ENCODE data around the gene RPN1. TPM values are rescaled to one million over a fixed set of nuclear protein-coding genes. Genes with fewer than 3 reads are reported as not detected.

Gene RPN1
- total RNA-seq, 2 donors from 2014 or later = 179 to 205 TPM

DNA sequence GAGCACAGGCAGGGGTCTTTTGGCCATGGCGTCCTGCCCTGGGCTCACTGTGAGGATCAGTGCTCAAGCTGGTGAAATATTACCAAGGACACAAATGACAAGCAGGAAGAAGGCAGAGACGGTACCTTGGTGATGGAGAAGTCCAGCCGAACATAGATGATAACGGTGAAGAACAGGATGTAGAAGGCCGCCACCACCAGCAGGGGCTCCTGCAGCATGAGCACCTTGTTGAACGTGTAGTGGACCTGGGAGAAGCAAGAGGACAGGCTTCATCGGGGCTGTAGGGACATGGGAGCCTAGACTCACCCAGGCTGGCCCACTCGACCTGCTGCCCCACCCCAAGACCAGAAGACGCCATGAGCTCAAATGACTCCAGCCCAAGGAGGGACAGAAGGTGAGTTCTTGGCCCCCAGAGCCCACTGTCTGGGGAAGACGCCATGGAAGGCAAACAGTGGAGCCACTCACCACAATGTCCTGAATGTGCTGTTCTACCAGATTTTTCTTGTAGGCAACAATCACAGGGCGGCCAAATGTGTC, 25.1 kb downstream of the RPN1 start:
- ATAC-seq = no peak
- Mint-ChIP-seq H3K4me1 (ENCODE audit: low read depth in 2 of 2) (peaks cover 8 to 27% of the 10 kb centered on the region in 2 donors), H3K27me3 (no peaks in the 10 kb centered on the region), H3K9me3 (no peaks in the 10 kb centered on the region), H3K4me3 (no peak overlapping the region), H3K36me3 (peaks cover 33% of the 10 kb centered on the region), H3K27ac (no peak overlapping the region)
- DNase-seq (ENCODE audit: low spot score) = no peak

DNA sequence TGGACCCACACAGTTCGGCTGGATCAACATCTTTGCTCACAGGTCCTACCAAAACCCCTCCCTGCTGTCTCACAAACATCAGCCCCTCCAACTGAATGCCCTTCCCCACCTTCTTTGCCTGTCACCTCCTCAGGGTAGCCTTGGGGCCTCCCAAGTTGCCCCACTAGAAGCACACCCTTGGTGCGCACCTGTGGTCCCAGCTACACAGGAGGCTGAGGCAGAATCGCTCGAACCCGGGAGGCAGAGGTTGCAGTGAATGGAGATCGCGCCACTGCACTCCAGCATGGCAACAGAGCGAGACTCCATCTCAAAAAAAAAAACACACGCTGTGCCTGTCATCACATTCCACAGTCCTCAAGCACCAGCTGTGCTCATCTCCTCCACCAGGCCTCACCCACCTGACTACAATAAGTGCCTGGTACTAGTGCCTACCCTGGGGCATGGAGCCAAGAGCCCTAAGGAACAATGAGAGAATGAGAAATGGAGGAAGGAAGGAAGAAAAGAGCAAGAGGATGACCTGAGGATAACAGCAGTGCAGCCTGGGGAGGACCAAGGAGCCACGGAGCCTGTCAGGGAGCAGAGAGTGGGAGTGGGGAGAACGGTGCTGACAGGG, 26.0 kb downstream of the RPN1 start:
- DNase-seq (ENCODE audit: low spot score) (no peak), ATAC-seq (no peak)
- no peaks in the 10 kb centered on the region for H3K27me3 Mint-ChIP-seq
- H3K27ac Mint-ChIP-seq = peak overlapping the region in 1 of 2 donors; percentile 75
- no peak overlapping the region for H3K4me3 Mint-ChIP-seq
- peaks cover 15 to 32% of the 10 kb centered on the region in 2 donors for H3K4me1 Mint-ChIP-seq (ENCODE audit: low read depth in 2 of 2)
- H3K9me3 Mint-ChIP-seq = no peaks in the 10 kb centered on the region
- peaks cover 29% of the 10 kb centered on the region for H3K36me3 Mint-ChIP-seq

DNA sequence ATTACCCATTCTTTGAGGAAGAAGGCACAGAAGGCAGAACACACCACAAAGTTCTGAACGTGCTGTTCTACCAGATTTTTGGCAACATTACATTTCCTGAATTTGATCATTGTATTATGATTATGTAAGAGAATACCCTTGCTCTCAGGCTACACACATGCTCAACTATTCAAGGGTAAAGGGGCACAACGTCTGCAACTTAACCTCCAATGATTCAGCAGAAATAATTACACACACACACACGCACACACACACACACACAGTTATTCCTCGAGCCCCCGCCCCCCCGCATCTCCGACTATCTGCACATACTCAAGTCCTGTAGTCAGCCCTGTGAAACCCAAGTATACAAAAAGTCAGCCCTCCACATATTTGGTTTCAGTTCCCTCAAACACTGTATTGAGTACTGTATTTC, 26.8 kb downstream of the RPN1 start:
- Mint-ChIP-seq H3K27me3 (no peaks in the 10 kb centered on the region), H3K9me3 (no peaks in the 10 kb centered on the region), H3K36me3 (peaks cover 38% of the 10 kb centered on the region), H3K4me3 (no peak overlapping the region), H3K4me1 (ENCODE audit: low read depth in 2 of 2) (peaks cover 24 to 39% of the 10 kb centered on the region in 2 donors), H3K27ac (peak overlapping the region in 1 of 2 donors; percentile 37)
- DNase-seq (ENCODE audit: low spot score) = no peak
- ATAC-seq = no peak

DNA sequence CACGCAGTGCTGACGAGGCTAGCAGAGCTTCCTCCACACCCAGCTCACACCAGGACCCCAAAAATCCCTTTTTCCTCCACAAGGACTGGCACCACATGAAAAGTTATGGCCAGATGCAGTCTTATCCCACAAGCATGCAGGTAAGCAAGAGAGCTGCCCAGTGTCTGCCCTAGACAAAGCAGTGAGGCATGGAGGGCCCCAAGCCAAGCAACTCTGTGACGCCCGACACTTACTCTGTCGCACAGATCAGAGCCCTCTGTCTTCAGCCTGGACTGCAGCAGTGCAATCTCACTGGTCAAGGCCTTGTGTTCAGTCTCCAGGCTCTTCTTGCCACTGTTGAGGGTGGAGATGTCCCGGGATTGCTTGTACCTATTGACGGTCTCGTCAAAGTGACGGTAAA, 28.7 kb downstream of the RPN1 start:
- H3K4me3 Mint-ChIP-seq = no peak overlapping the region
- H3K9me3 Mint-ChIP-seq = no peaks in the 10 kb centered on the region
- ATAC-seq = no peak

DNA sequence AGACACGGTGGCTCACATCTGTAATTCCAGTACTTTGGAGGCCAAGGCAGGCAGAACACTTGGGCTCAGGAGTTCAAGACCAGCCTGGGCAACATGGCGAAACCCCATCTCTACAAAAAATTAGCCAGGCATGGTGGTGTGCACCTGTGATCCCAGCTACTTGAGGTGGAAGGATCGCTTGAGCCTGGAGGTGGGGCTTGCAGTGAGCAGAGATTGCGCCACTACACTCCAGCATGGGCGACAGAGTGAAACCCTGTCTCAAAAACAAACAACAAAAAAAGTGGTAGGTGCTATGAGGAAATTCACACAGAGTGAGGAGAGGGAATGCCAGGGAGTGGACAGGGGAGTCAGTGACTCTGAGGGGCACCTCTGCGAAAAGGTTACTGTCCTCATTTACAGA, 29.4 kb downstream of the RPN1 start:
- DNase-seq (ENCODE audit: low spot score) = no peak
- ATAC-seq = no peak
- H3K36me3 Mint-ChIP-seq = peaks cover 34% of the 10 kb centered on the region
- H3K9me3 Mint-ChIP-seq = no peaks in the 10 kb centered on the region
- H3K27ac Mint-ChIP-seq = peak overlapping the region; percentile 89
- H3K4me1 Mint-ChIP-seq (ENCODE audit: low read depth in 2 of 2) = peaks cover 35 to 46% of the 10 kb centered on the region in 2 donors
- H3K4me3 Mint-ChIP-seq = peak overlapping the region; percentile 80
- no peaks in the 10 kb centered on the region for H3K27me3 Mint-ChIP-seq

More for the DNA sequence above, 28.7 kb downstream of the RPN1 start:
- H3K27ac Mint-ChIP-seq = peak overlapping the region in 1 of 2 donors; percentile 89
- no peaks in the 10 kb centered on the region for H3K27me3 Mint-ChIP-seq
- peaks cover 41% of the 10 kb centered on the region for H3K36me3 Mint-ChIP-seq
- H3K4me1 Mint-ChIP-seq (ENCODE audit: low read depth in 2 of 2) = peaks cover 35 to 50% of the 10 kb centered on the region in 2 donors
- DNase-seq (ENCODE audit: low spot score) = no peak

DNA sequence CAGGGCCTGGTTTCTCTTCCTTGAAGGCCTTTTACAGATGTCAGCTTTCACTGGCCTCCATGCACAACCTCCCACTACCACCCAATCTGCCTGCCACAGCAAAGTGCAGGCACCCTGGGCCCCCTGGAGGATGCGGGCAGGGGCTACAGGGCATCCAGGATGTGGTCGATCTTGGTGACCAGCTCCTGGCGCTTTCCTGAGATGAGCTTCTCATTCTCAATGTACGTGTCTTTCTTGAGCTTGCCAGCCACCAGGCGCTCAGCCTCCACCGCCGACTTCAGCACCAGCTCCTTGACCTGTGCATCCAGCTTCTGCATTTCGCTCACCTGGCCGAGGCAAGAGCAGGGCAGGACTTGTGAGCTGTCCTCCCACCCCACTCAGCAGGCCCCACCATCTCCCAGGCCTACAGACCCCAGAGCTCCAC, 30.3 kb downstream of the RPN1 start:
- ATAC-seq (peak in 1 of 2 donors; percentile 25), DNase-seq (ENCODE audit: low spot score) (no peak)
- Mint-ChIP-seq H3K4me3 (peak overlapping the region; percentile 80), H3K27me3 (no peaks in the 10 kb centered on the region), H3K9me3 (no peaks in the 10 kb centered on the region), H3K27ac (peak overlapping the region; percentile 89), H3K4me1 (ENCODE audit: low read depth in 2 of 2) (peaks cover 35 to 46% of the 10 kb centered on the region in 2 donors), H3K36me3 (peaks cover 31% of the 10 kb centered on the region)

DNA sequence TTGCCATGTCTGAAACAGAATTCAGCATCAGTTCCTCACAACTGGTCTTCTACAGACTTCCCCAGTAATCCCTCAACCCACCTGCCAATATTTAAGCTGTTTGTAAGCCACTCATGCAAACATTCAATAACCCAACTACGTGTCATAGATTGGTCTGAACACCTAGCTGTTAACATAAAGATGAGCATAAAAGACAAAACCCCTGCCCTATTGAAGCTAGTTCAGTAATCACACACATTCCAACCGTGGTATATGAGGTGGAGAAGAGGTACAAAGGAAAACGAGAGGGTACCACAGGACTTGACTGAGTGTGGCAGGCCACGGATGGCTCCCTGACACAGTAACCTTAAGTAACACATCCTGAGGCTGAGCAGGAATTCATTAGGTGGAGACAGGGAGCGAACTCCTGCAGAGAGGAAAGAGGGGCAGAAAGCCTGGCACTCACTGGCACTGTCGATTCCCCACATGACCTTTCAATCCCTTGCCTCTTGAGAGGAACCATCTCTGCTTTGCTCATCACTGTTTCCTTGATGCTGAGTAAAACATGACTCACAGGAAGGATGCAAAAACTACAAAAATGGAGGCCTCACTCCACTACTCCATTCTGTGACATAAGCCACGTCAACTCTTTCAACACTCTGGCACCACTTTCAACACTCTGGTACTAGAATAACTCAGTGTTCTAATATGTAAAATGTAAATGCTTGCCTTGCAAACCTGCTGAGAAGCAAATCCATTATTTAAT, 31.3 kb downstream of the RPN1 start:
- Mint-ChIP-seq H3K27me3 (no peaks in the 10 kb centered on the region), H3K36me3 (peaks cover 23% of the 10 kb centered on the region), H3K4me3 (peak overlapping the region; percentile 97), H3K4me1 (ENCODE audit: low read depth in 2 of 2) (peaks cover 35 to 38% of the 10 kb centered on the region in 2 donors), H3K27ac (peak overlapping the region; percentile 89), H3K9me3 (no peaks in the 10 kb centered on the region)
- DNase-seq (ENCODE audit: low spot score) (peak; percentile 68), ATAC-seq (peak; percentile 67 to 74)

DNA sequence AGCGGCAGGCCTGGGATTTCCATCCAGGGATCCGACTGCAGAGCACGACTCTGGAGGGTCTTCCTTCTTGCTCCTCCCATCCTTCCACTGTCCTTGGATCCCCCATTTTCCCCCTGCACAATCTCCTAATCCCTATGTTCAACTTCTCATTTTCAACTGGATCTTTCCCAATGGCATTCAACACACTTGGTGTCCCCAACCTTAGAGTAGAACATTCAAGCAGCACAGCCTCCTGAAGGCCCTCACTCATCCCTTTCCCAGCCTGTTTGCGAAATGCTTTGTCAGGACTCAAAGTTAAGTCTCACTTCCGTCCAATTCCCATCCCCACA, 32.3 kb downstream of the RPN1 start:
- ATAC-seq (no peak), DNase-seq (ENCODE audit: low spot score) (no peak)
- Mint-ChIP-seq H3K36me3 (peaks cover 23% of the 10 kb centered on the region), H3K27me3 (no peaks in the 10 kb centered on the region), H3K27ac (peak overlapping the region; percentile 89), H3K4me1 (ENCODE audit: low read depth in 2 of 2) (peaks cover 35 to 38% of the 10 kb centered on the region in 2 donors), H3K9me3 (no peaks in the 10 kb centered on the region), H3K4me3 (peak overlapping the region; percentile 97)

DNA sequence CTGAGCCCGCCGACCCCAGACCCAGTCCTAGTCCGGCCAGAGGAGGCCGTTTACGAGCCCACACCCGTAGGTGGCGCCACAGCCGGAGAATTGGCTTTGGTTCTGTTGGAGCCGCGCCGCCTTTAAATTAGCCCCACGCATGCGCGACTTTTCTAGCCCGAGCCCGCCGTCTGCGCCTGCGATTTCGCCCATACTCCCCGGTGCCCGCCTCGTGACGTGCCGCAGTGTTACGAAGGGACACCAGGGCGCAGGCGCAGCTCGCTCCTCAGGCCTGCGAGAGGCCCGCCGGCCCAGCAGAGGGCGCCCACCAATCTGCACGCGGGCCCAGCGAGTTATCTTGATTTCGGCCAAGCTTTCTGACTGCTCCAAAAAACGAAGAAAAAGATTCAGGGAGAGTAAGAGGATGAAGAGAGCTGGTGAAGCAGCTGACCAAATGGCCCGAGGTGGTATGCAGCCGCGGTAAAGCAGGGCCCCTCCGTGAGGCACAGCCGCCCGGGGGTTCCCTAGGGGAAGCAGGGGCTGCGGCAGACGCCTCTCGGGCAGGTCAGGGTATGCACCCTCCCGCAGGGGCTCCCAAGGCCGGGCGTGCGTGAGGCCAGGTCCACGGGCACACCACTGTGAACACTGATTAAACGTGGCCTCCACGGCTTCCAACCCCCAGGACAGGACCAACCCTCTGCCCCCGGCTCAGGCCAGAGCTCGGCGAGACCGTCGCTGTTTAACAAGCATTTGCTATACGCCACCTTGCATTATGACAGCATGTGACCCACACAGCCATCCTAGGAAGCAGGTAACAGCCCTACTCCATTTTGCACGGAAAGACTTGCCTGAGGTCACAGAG, 32.8 kb downstream of the RPN1 start:
- Mint-ChIP-seq H3K4me1 (ENCODE audit: low read depth in 2 of 2) (peaks cover 35 to 38% of the 10 kb centered on the region in 2 donors), H3K36me3 (peaks cover 23% of the 10 kb centered on the region), H3K27me3 (no peaks in the 10 kb centered on the region), H3K9me3 (no peaks in the 10 kb centered on the region), H3K4me3 (peak overlapping the region; percentile 97), H3K27ac (peak overlapping the region; percentile 89)
- DNase-seq (ENCODE audit: low spot score) (peak; percentile 98), ATAC-seq (peak; percentile 91 to 95)

DNA sequence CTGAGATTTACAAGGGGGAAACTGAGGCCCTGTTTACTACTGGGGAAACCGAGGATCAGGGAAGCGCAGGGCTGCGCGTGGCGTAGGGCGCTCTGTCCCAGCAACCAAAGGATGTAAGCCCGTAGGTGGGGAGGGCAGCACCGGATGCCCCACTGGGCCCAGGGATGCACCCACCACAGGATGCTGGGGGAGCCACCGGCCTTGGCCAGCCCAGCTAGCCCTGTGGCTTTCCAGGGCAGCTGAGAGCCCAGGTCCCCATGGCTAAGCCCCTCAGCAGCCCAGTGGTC, 33.4 kb downstream of the RPN1 start:
- H3K4me1 Mint-ChIP-seq (ENCODE audit: low read depth in 2 of 2) = peaks cover 35 to 38% of the 10 kb centered on the region in 2 donors
- no peaks in the 10 kb centered on the region for H3K9me3 Mint-ChIP-seq
- ATAC-seq (peak; percentile 72 to 74), DNase-seq (ENCODE audit: low spot score) (no peak)
- peak overlapping the region; percentile 97 for H3K4me3 Mint-ChIP-seq
- H3K36me3 Mint-ChIP-seq = peaks cover 23% of the 10 kb centered on the region
- H3K27me3 Mint-ChIP-seq = no peaks in the 10 kb centered on the region
- H3K27ac Mint-ChIP-seq = peak overlapping the region; percentile 89

DNA sequence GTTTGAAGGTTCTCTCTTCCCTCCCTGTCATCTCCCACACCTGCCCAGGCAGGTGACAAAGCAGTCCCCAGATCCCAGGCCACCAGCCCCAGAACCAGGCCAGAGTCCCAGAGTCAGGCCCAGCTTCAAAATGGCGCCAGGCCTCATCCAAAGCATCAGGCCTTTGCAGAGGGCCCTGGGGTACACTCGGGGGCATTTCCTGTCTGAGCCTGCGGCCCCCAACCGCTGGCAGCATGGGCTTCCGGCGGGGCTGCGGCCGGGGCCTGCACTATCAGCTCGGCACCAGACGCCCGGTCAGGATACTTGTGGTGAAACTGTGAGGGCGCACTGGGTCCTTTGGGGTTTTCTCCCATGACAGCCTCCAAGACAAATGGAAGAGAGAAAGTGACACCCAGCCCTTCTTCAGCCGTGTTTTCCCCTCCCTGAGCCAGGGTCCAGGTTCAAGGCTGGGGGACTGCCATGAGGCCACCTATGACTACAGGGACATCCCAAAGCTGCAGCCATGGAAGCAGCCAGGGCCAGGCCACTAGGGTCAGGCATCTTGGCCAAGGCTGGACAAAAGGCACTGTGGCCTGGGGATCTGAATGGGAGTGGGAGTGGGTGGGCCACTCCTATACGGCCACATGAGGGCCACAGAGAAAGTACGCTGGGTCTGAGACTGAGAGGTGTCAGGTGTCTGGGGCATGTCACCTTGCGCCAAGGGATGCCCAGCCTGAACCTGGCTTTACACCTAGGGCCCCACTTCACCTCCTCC, 33.9 kb downstream of the RPN1 start:
- DNase-seq (ENCODE audit: low spot score) (no peak), ATAC-seq (no peak)
- no peaks in the 10 kb centered on the region for H3K27me3 Mint-ChIP-seq
- H3K4me1 Mint-ChIP-seq (ENCODE audit: low read depth in 2 of 2) = peaks cover 35 to 38% of the 10 kb centered on the region in 2 donors
- peak overlapping the region; percentile 89 for H3K27ac Mint-ChIP-seq
- H3K36me3 Mint-ChIP-seq = peaks cover 23% of the 10 kb centered on the region
- peak overlapping the region; percentile 97 for H3K4me3 Mint-ChIP-seq
- no peaks in the 10 kb centered on the region for H3K9me3 Mint-ChIP-seq

DNA sequence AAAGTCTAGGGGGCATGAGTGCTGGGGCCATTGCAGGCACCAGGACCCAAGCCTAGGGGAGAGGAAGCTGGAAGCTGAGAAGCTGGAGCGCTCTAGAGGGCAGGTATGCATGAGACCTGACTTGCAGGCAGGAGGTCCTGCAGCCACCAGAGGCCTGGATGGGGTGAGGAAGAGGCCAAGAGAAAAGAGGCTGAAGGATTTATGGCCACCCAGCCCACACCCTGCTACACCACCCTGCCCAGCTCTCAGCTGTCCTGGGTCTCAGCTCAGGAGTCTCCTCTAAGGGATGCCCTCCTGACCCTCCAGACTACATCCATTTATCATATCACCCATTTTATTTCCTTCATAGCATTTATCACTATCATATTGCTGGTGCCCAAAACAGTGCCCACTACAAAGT, 36.5 kb downstream of the RPN1 start:
- ATAC-seq = no peak
- no peak for DNase-seq (ENCODE audit: low spot score)
- H3K9me3 Mint-ChIP-seq = no peaks in the 10 kb centered on the region
- no peak overlapping the region for H3K4me3 Mint-ChIP-seq
- peaks cover 9% of the 10 kb centered on the region for H3K36me3 Mint-ChIP-seq
- H3K4me1 Mint-ChIP-seq (ENCODE audit: low read depth in 2 of 2) = peaks cover 14 to 22% of the 10 kb centered on the region in 2 donors
- H3K27ac Mint-ChIP-seq = no peak overlapping the region
- no peaks in the 10 kb centered on the region for H3K27me3 Mint-ChIP-seq

DNA sequence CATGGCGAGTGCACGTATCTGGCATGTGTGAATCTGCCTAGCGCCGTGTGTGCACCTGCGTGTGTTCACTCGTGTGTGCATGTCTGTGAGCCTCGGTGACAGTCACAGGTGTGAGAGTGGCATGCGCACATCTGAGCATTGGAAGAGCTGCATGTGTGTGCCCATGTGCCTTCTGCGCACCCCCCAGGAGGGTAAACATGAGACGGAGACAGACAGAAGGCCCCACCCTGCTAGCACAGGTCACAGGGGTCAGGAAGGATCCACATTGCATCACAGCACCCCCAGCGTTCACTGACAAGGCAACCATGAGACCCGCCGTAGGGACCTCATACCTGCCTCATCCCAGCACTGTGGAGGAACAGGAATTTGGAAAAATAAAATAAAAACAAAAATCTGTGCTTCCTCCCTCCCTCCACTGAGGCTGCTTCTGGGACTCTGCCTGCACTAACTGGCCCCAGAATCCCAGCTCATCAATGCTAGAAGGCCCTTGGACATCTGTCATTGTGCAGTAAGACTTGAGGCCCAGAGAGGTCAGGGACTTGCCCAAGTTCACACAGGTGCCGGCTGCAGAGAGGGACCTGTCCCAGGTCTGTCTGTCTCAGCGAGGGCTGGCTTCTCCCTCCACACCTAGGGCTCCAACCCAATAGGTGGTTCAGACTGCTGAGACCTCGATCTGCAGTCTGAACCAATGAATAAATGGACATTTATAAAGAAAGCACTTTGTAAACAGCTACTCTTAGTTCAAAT, 37.4 kb downstream of the RPN1 start:
- H3K4me3 Mint-ChIP-seq = no peak overlapping the region
- no peaks in the 10 kb centered on the region for H3K9me3 Mint-ChIP-seq
- DNase-seq (ENCODE audit: low spot score) (no peak), ATAC-seq (no peak)
- no peaks in the 10 kb centered on the region for H3K27me3 Mint-ChIP-seq
- H3K4me1 Mint-ChIP-seq (ENCODE audit: low read depth in 2 of 2) = peaks cover 6 to 13% of the 10 kb centered on the region in 2 donors
- H3K27ac Mint-ChIP-seq = no peak overlapping the region
- H3K36me3 Mint-ChIP-seq = peaks cover under 1% of the 10 kb centered on the region
